Kidney (tissue), 14 donors: ENCODE measurements around the gene RASGRP3. TPM values are rescaled to one million over a fixed set of nuclear protein-coding genes. Genes with fewer than 3 reads are reported as not detected.
A peak's percentile ranks its signal among the peaks of the same experiment; 100 is the strongest.

ENCODE experiments used
- DNase-seq, 5 donors: peaks; one replicate each; pipeline ENCODE4 v3.0.0-alpha.2; 2013 to 2020
- FAIRE-seq: peaks from 2 replicates; lab custom pipeline; 2012; peaks lifted over from hg19 to GRCh38; lab: Jason Lieb, UNC
- H3K27ac ChIP-seq, 2 donors: one replicate each; pipeline ENCODE4 v1.7.0; 2013; ENCODE audit warnings: low read depth in 2 of 2, low read length in 2 of 2, inconsistent platforms in 1 of 2
- H3K27me3 ChIP-seq: one replicate; pipeline ENCODE4 v1.7.1; 2013; ENCODE audit warnings: low read length, inconsistent platforms; ENCODE audit not compliant: control insufficient read depth, insufficient read depth
- H3K36me3 ChIP-seq, 3 donors: one replicate each; pipeline versions ENCODE4 v1.7.0 to v1.7.1; 2013; ENCODE audit warnings: low read length in 3 of 3, control low read depth in 1 of 3, inconsistent platforms in 1 of 3; ENCODE audit not compliant: insufficient read depth in 3 of 3, control insufficient read depth in 2 of 3
- H3K4me1 ChIP-seq, 3 donors: one replicate each; pipeline versions ENCODE4 v1.7.0 to v1.7.1; 2013; ENCODE audit warnings: low read length in 3 of 3, inconsistent platforms in 1 of 3, low read depth in 1 of 3; ENCODE audit not compliant: control insufficient read depth in 2 of 3, insufficient read depth in 2 of 3
- H3K4me3 ChIP-seq, 3 donors: one replicate each; pipeline versions ENCODE4 v1.7.0 to v1.8.1; 2013; ENCODE audit warnings: low read length in 3 of 3, control low read depth in 1 of 3, inconsistent platforms in 1 of 3
- H3K9ac ChIP-seq, 3 donors: one replicate each; pipeline versions ENCODE4 v1.7.0 to v1.7.1; 2013; ENCODE audit warnings: low read length in 3 of 3, control low read depth in 1 of 3, inconsistent platforms in 1 of 3
- H3K9me3 ChIP-seq, 3 donors: one replicate each; pipeline versions ENCODE4 v1.7.0 to v1.7.1; 2013; ENCODE audit warnings: low read length in 3 of 3, control low read depth in 1 of 3, inconsistent platforms in 1 of 3; ENCODE audit not compliant: control insufficient read depth in 2 of 3, insufficient read depth in 1 of 3
- CTCF ChIP-seq: IDR thresholded peaks from 3 replicates; pipeline ENCODE4 v1.5.1; 2012; ENCODE audit warnings: mild to moderate bottlenecking, moderate library complexity, borderline replicate concordance; ENCODE audit not compliant: insufficient read depth; ENCODE audit errors: extremely low read depth
- intact Hi-C: fragments of 100-400 bp; cut with DNase I; formaldehyde crosslinking; loops from one replicate; pipeline ENCODE4 v1.11.1; 2022
- polyA plus RNA-seq: library from polyadenylated mRNA; stranded (reverse); fragments of 350-450 nt; fragmentation: Illumina TruSeq; extraction: RNeasy Lipid Tissue Mini Kit (QIAGEN cat#74804); gene quantifications from one replicate; pipeline ENCODE4 v1.2.3, GENCODE V29; 2014; ENCODE audit warnings: low read depth, low replicate concordance; ENCODE audit not compliant: insufficient read depth
- total RNA-seq: library from RNA; stranded (reverse); fragmentation: NEBNext Ultra II Directional; extraction: Animal tissue kit (Norgen Biotek cat#: 25700); gene quantifications from one replicate; pipeline ENCODE4 v1.2.1, GENCODE V29; 2021
- donor health status: control.
- donor health status: control.
- donor health status: control.
- donor health status: control.
- donor health status: control.
- donor health status: DM: yes; HTN: yes; CAD: no.
- donor health status: Normal renal cell carcinoma (clear cell type).

RASGRP3 gene
- total and polyA plus RNA-seq, 2 donors from 2014 or later, result 7.8 to 22.6 TPM

GRCh38 chr2:33484042-33484621, 7.7 kb downstream of the RASGRP3 start:
- H3K27ac ChIP-seq, result peak overlapping the region; percentile 8 to 32
- TF ChIP-seq CTCF, result no peak
- H3K36me3 ChIP-seq, result no peaks in the 10 kb centered on the region
- peaks cover 0 to 6% (median 0%) of the 10 kb centered on the region in 3 donors for H3K4me1 ChIP-seq
- no peak for DNase-seq
- H3K9ac ChIP-seq, result no peak overlapping the region
- no peak overlapping the region for H3K4me3 ChIP-seq
- H3K27me3 ChIP-seq, result no peaks in the 10 kb centered on the region
- peak; percentile 13 for FAIRE-seq
- H3K9me3 ChIP-seq, result peaks cover 0 to 4% (median 2%) of the 10 kb centered on the region in 3 donors
- intact Hi-C loops, result no loop called here

GRCh38 chr2:33485051-33485450, 8.6 kb downstream of the RASGRP3 start:
- peaks cover 0 to 6% (median 0%) of the 10 kb centered on the region in 3 donors for H3K4me1 ChIP-seq
- no peak for TF ChIP-seq CTCF
- no peak overlapping the region for H3K9ac ChIP-seq
- H3K27me3 ChIP-seq, result no peaks in the 10 kb centered on the region
- no peak overlapping the region for H3K27ac ChIP-seq
- no peak overlapping the region for H3K4me3 ChIP-seq
- no peaks in the 10 kb centered on the region for H3K36me3 ChIP-seq
- FAIRE-seq (no peak), DNase-seq (no peak)
- intact Hi-C loops, result no loop called here
- H3K9me3 ChIP-seq, result peaks cover 0 to 4% (median 2%) of the 10 kb centered on the region in 3 donors

GRCh38 chr2:33486544-33486943, 10.1 kb downstream of the RASGRP3 start:
- intact Hi-C loops, result no loop called here
- H3K27me3 ChIP-seq, result no peaks in the 10 kb centered on the region
- no peak for TF ChIP-seq CTCF
- FAIRE-seq, result no peak
- H3K9me3 ChIP-seq, result peaks cover 0 to 4% (median 2%) of the 10 kb centered on the region in 3 donors
- H3K4me3 ChIP-seq, result no peak overlapping the region
- no peak overlapping the region for H3K9ac ChIP-seq
- no peak overlapping the region for H3K27ac ChIP-seq
- H3K36me3 ChIP-seq, result no peaks in the 10 kb centered on the region
- H3K4me1 ChIP-seq, result peaks cover 0 to 8% (median under 1%) of the 10 kb centered on the region in 3 donors
- DNase-seq, result no peak

- FAIRE-seq (peak; percentile 3), DNase-seq (no peak)
- Histone ChIP-seq H3K9ac (no peak overlapping the region), H3K4me3 (no peak overlapping the region), H3K27ac (no peak overlapping the region), H3K27me3 (no peaks in the 10 kb centered on the region), H3K4me1 (peaks cover 0 to 12% (median 5%) of the 10 kb centered on the region in 3 donors), H3K36me3 (no peaks in the 10 kb centered on the region), H3K9me3 (peaks cover 0 to 4% (median 2%) of the 10 kb centered on the region in 3 donors)
- intact Hi-C loops, result no loop called here
- TF ChIP-seq CTCF, result no peak
These were observed 11.8 kb downstream of the RASGRP3 start for GRCh38 chr2:33488178-33488690.
